Liver (tissue), 9 donors: ENCODE data around the gene TOX2. TPM values are rescaled to one million over a fixed set of nuclear protein-coding genes. Genes with fewer than 3 reads are reported as not detected.

ENCODE experiments used
- DNase-seq: peaks from one replicate; pipeline ENCODE4 v3.0.0-alpha.2; 2017; ENCODE audit warnings: low spot score
- H3K27ac ChIP-seq, 2 donors: one replicate each; pipeline ENCODE4 v1.7.0; 2013; ENCODE audit warnings: inconsistent platforms in 2 of 2, low read length in 2 of 2, control low read depth in 1 of 2, low read depth in 1 of 2, mild to moderate bottlenecking in 1 of 2
- H3K27me3 ChIP-seq, 4 donors: one replicate each; pipeline versions ENCODE4 v1.6.1 to v1.7.0; 2013; ENCODE audit warnings: low read length in 3 of 4, inconsistent platforms in 1 of 4, mild to moderate bottlenecking in 1 of 4, moderate library complexity in 1 of 4; ENCODE audit not compliant: control insufficient read depth in 4 of 4, insufficient read depth in 4 of 4
- H3K36me3 ChIP-seq, 4 donors: one replicate each; pipeline versions ENCODE4 v1.6.1 to v1.7.0; 2013; ENCODE audit warnings: low read length in 3 of 4, mild to moderate bottlenecking in 3 of 4, low read depth in 1 of 4, moderate library complexity in 1 of 4; ENCODE audit not compliant: control insufficient read depth in 4 of 4, insufficient read depth in 3 of 4
- H3K4me1 ChIP-seq, 4 donors: one replicate each; pipeline versions ENCODE4 v1.6.1 to v1.7.0; 2013; ENCODE audit warnings: low read length in 3 of 4, mild to moderate bottlenecking in 3 of 4, moderate library complexity in 1 of 4; ENCODE audit not compliant: control insufficient read depth in 4 of 4, insufficient read depth in 4 of 4
- H3K4me3 ChIP-seq, 3 donors: one replicate each; pipeline versions ENCODE4 v1.6.1 to v1.7.0; 2013; ENCODE audit warnings: low read length in 3 of 3, control low read depth in 1 of 3, low read depth in 1 of 3, mild to moderate bottlenecking in 1 of 3
- H3K9ac ChIP-seq, 2 donors: one replicate each; pipeline ENCODE4 v1.7.0; 2013; ENCODE audit warnings: low read length in 2 of 2, mild to moderate bottlenecking in 2 of 2, moderate library complexity in 2 of 2, control low read depth in 1 of 2, low read depth in 1 of 2
- H3K9me3 ChIP-seq, 4 donors: one replicate each; pipeline versions ENCODE4 v1.6.1 to v1.7.0; 2013; ENCODE audit warnings: low read length in 3 of 4; ENCODE audit not compliant: control insufficient read depth in 4 of 4
- CTCF ChIP-seq: fragments of 150-350 bp; IDR thresholded peaks from 2 replicates; pipeline ENCODE4 v1.5.1; 2017; ENCODE audit warnings: improper control_type of control experiment, low read depth, low read length; ENCODE audit not compliant: missing input control
- EGR1 ChIP-seq, 2 donors: IDR thresholded peaks; 2 replicates each; pipeline ENCODE4 v1.6.1; 2016 to 2018; ENCODE audit warnings: antibody characterized with exemption in 2 of 2, low read depth in 2 of 2
- FOXA1 ChIP-seq: IDR thresholded peaks from 2 replicates; pipeline ENCODE4 v1.6.1; 2016; ENCODE audit warnings: antibody characterized with exemption
- FOXA2 ChIP-seq: IDR thresholded peaks from 2 replicates; pipeline ENCODE4 v1.6.1; 2016; ENCODE audit warnings: antibody characterized with exemption
- GABPA ChIP-seq, 2 donors: IDR thresholded peaks in 1 of 2; conservative IDR thresholded peaks in 1 of 2; 2 replicates each; pipeline ENCODE4 v1.6.1; 2016; ENCODE audit warnings: antibody characterized with exemption in 2 of 2, mild to moderate bottlenecking in 1 of 2, moderate library complexity in 1 of 2
- HNF4A ChIP-seq, 2 donors: conservative IDR thresholded peaks; 2 replicates each; pipeline ENCODE4 v1.6.1; 2016; ENCODE audit warnings: antibody characterized with exemption in 2 of 2, mild to moderate bottlenecking in 2 of 2
- HNF4G ChIP-seq: IDR thresholded peaks from 2 replicates; pipeline ENCODE4 v1.6.1; 2016; ENCODE audit warnings: antibody characterized with exemption
- JUND ChIP-seq, 2 donors: IDR thresholded peaks; 2 replicates each; pipeline ENCODE4 v1.6.1; 2016; ENCODE audit warnings: antibody characterized with exemption in 2 of 2
- NR2F2 ChIP-seq: IDR thresholded peaks from 2 replicates; pipeline ENCODE4 v1.6.1; 2016; ENCODE audit warnings: antibody characterized with exemption
- RAD21 ChIP-seq, 2 donors: IDR thresholded peaks; 2 replicates each; pipeline ENCODE4 v1.6.1; 2016; ENCODE audit warnings: antibody characterized with exemption in 2 of 2, mild to moderate bottlenecking in 2 of 2
- REST ChIP-seq: IDR thresholded peaks from 2 replicates; pipeline ENCODE4 v1.6.1; 2016; ENCODE audit warnings: antibody characterized with exemption, mild to moderate bottlenecking
- RXRA ChIP-seq, 2 donors: IDR thresholded peaks; 2 replicates each; pipeline ENCODE4 v1.6.1; 2017 to 2018; ENCODE audit warnings: antibody characterized with exemption in 2 of 2, mild to moderate bottlenecking in 1 of 2
- SP1 ChIP-seq: IDR thresholded peaks from 2 replicates; pipeline ENCODE4 v1.6.1; 2018; ENCODE audit warnings: antibody characterized with exemption, mild to moderate bottlenecking
- TAF1 ChIP-seq: conservative IDR thresholded peaks from 2 replicates; pipeline ENCODE4 v1.6.1; 2016; ENCODE audit warnings: antibody characterized with exemption, mild to moderate bottlenecking
- YY1 ChIP-seq: IDR thresholded peaks from 2 replicates; pipeline ENCODE4 v1.6.1; 2016; ENCODE audit warnings: antibody characterized with exemption, mild to moderate bottlenecking
- WGBS: extraction: QIAGEN DNeasy Blood & Tissue Kit; methylation state at CpG from one replicate; pipeline ENCODE4 v1.1.7; 2013; 5-methylcytosine and 5-hydroxymethylcytosine counted together
- polyA plus RNA-seq, 2 donors: library from polyadenylated mRNA; stranded (reverse) in 1 of 2; unstranded in 1 of 2; fragments of 200-250 nt in 1 of 2; fragments of >200 nt in 1 of 2; fragmentation: Nextera tagmentation in 1 of 2; extraction: Ambion mirVana in 1 of 2; gene quantifications; one replicate each; pipeline versions ENCODE4 v1.2.1 to v1.2.3, GENCODE V29; 2013 to 2015
- total RNA-seq, 2 donors: library from RNA; depleted of rRNA; stranded (reverse); fragments of >200 nt; gene quantifications; one replicate each; pipeline ENCODE4 v1.2.3, GENCODE V29; 2014
- TF ChIP-seq, protein P1 (sequence below): IDR thresholded peaks from 2 replicates; pipeline ENCODE4 v1.6.1; 2016; ENCODE audit warnings: antibody characterized with exemption
- TF ChIP-seq, protein P2 (sequence below): IDR thresholded peaks from 2 replicates; pipeline ENCODE4 v1.6.1; 2016; ENCODE audit warnings: antibody characterized with exemption
- TF ChIP-seq, protein P3 (sequence below): IDR thresholded peaks from 2 replicates; pipeline ENCODE4 v1.6.1; 2016; ENCODE audit warnings: antibody characterized with exemption
- donor health status: healthy.
- donor health status: healthy.
- donor health status: healthy.
- donor health status: healthy.
- donor health status: healthy.

The TOX2 gene
- total and polyA plus RNA-seq, 4 donors = 0.33 to 2.7 (median 1.4) TPM

- no peak for DNase-seq
- TF ChIP-seq FOXA2 (no peak), HNF4G (no peak), RXRA (IDR thresholded peaks at IDR 0.05) (no peak), NR2F2 (no peak), HNF4A (conservative IDR thresholded peaks at IDR 0.05) (no peak), GABPA (IDR thresholded peaks at IDR 0.05 in 1 of 2, conservative IDR thresholded peaks at IDR 0.05 in 1 of 2) (no peak), REST (no peak), RAD21 (IDR thresholded peaks at IDR 0.05) (no peak), CTCF (no peak), TAF1 (no peak), FOXA1 (no peak), YY1 (no peak), EGR1 (IDR thresholded peaks at IDR 0.05; ENCODE audit: low read depth in 2 of 2) (no peak), SP1 (no peak), JUND (IDR thresholded peaks at IDR 0.05) (no peak)
- TF ChIP-seq, protein P1, sequence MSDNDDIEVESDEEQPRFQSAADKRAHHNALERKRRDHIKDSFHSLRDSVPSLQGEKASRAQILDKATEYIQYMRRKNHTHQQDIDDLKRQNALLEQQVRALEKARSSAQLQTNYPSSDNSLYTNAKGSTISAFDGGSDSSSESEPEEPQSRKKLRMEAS = no peak
- TF ChIP-seq, protein P2, sequence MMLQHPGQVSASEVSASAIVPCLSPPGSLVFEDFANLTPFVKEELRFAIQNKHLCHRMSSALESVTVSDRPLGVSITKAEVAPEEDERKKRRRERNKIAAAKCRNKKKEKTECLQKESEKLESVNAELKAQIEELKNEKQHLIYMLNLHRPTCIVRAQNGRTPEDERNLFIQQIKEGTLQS = no peak
- TF ChIP-seq, protein P3, sequence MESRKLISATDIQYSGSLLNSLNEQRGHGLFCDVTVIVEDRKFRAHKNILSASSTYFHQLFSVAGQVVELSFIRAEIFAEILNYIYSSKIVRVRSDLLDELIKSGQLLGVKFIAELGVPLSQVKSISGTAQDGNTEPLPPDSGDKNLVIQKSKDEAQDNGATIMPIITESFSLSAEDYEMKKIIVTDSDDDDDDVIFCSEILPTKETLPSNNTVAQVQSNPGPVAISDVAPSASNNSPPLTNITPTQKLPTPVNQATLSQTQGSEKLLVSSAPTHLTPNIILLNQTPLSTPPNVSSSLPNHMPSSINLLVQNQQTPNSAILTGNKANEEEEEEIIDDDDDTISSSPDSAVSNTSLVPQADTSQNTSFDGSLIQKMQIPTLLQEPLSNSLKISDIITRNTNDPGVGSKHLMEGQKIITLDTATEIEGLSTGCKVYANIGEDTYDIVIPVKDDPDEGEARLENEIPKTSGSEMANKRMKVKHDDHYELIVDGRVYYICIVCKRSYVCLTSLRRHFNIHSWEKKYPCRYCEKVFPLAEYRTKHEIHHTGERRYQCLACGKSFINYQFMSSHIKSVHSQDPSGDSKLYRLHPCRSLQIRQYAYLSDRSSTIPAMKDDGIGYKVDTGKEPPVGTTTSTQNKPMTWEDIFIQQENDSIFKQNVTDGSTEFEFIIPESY = no peak
- no peaks in the 10 kb centered on the region for H3K36me3 ChIP-seq
- no peaks in the 10 kb centered on the region for H3K9me3 ChIP-seq
- no peaks in the 10 kb centered on the region for H3K4me1 ChIP-seq
- no peak overlapping the region for H3K27ac ChIP-seq
- H3K9ac ChIP-seq = no peak overlapping the region
- 89% methylated on average over 14 of the region's 14 CpGs for WGBS
- H3K4me3 ChIP-seq = no peak overlapping the region
- no peaks in the 10 kb centered on the region for H3K27me3 ChIP-seq
Measured at GRCh38 chr20:44031001-44031574, 116.4 kb downstream of the TOX2 start.
